ENCODE results near the gene CENPF. TPM values are rescaled to one million over a fixed set of nuclear protein-coding genes. Genes with fewer than 3 reads are reported as not detected.

Gene CENPF
- total RNA-seq, 2 donors from 2014 or later: 87.2 to 96.3 TPM

DNA sequence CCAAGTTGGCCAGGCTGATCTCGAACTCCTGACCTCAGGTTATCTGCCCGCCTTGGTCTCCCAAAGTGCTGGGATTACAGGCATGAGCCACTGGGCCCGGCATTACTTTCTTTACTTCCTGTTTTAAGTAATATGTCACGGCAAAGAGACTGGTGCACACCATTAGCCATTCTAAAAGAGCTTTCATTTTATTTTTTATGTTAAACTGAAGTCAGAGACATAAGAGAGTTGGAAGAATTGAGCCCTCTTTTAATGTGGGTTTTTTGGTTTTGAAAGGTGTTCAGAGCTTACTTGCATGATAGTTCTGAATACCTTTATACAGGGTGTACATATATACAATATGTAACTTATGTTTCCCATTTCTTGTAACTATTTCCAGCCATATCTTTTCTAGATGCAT is 14.3 kb downstream of the CENPF start:
- Mint-ChIP-seq H3K27ac (no peak overlapping the region), H3K36me3 (ENCODE audit: insufficient read depth in 2 of 2) (peaks cover 11 to 49% of the 10 kb centered on the region in 2 donors), H3K4me3 (peak overlapping the region; percentile 14 to 15), H3K9me3 (peaks cover 0 to 1% of the 10 kb centered on the region in 2 donors), H3K27me3 (ENCODE audit: low read depth) (no peaks in the 10 kb centered on the region), H3K4me1 (ENCODE audit: low read depth) (peaks cover 15% of the 10 kb centered on the region)
- DNase-seq (no peak), ATAC-seq (replicated peaks in 1 of 2) (no peak)

DNA sequence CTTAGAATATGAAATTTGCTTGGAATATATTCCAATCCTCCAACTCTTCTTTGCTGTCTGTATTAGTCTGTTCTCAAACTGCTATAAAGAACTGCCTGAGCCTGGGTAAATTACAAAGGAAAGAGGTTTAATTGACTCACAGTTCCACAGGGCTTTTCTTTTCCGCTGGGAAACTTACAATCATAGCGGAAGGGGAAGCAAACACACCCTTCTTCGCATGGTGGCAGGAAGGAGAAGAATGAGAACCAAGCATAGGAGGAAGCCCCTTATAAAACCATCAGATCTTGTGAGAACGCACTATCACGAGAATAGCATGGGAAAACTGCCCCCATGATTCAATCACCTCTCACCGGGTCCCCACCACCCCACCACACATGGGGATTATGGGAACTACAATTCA is 14.8 kb downstream of the CENPF start:
- H3K4me1 Mint-ChIP-seq (ENCODE audit: low read depth): peaks cover 15% of the 10 kb centered on the region
- H3K9me3 Mint-ChIP-seq: peaks cover 0 to 1% of the 10 kb centered on the region in 2 donors
- H3K27me3 Mint-ChIP-seq (ENCODE audit: low read depth): no peaks in the 10 kb centered on the region
- H3K27ac Mint-ChIP-seq: no peak overlapping the region
- peaks cover 11 to 49% of the 10 kb centered on the region in 2 donors for H3K36me3 Mint-ChIP-seq (ENCODE audit: insufficient read depth in 2 of 2)
- DNase-seq (no peak), ATAC-seq (replicated peaks in 1 of 2) (no peak)
- H3K4me3 Mint-ChIP-seq: no peak overlapping the region

DNA sequence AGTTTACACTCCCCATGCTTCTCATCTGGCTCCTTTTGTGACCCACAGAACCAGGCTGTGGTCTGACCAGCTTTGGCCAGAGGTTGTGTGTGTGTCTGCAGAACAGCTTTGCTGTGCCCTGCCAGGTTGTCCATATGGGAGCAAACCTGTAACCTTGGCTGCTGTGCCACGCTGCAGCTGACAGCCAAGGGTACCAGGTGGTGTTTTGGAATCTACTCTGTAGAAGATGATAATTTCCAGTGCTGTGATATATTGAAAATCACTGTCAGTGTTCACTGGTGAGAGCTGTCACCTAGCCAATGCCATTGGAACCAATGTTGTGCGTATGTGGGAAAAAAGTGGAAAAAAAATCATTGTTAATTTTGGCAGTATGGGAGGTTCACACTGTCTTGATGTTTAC is 18.2 kb downstream of the CENPF start:
- no peak for ATAC-seq (replicated peaks in 1 of 2)
- Mint-ChIP-seq H3K36me3 (ENCODE audit: insufficient read depth in 2 of 2) (peaks cover 9 to 34% of the 10 kb centered on the region in 2 donors), H3K27me3 (ENCODE audit: low read depth) (no peaks in the 10 kb centered on the region), H3K9me3 (no peaks in the 10 kb centered on the region), H3K4me1 (ENCODE audit: low read depth) (peaks cover 9% of the 10 kb centered on the region), H3K27ac (no peak overlapping the region), H3K4me3 (no peak overlapping the region)
- DNase-seq: no peak

GRCh38 chr1:214623430-214623829 is 20.4 kb downstream of the CENPF start:
- Mint-ChIP-seq H3K4me3 (no peak overlapping the region), H3K36me3 (ENCODE audit: insufficient read depth in 2 of 2) (peaks cover 7 to 24% of the 10 kb centered on the region in 2 donors), H3K27me3 (ENCODE audit: low read depth) (no peaks in the 10 kb centered on the region), H3K4me1 (ENCODE audit: low read depth) (no peaks in the 10 kb centered on the region), H3K27ac (no peak overlapping the region), H3K9me3 (no peaks in the 10 kb centered on the region)
- no peak for ATAC-seq (replicated peaks in 1 of 2)
- DNase-seq: no peak

GRCh38 chr1:214632091-214632490 is 29.1 kb downstream of the CENPF start:
- Mint-ChIP-seq H3K4me1 (ENCODE audit: low read depth) (peaks cover 11% of the 10 kb centered on the region), H3K9me3 (no peaks in the 10 kb centered on the region), H3K27me3 (ENCODE audit: low read depth) (no peaks in the 10 kb centered on the region), H3K4me3 (no peak overlapping the region), H3K36me3 (ENCODE audit: insufficient read depth in 2 of 2) (peaks cover 16 to 53% of the 10 kb centered on the region in 2 donors), H3K27ac (no peak overlapping the region)
- ATAC-seq (replicated peaks in 1 of 2): no peak
- DNase-seq: no peak

- H3K4me1 Mint-ChIP-seq (ENCODE audit: low read depth): peaks cover 27% of the 10 kb centered on the region
- ATAC-seq (replicated peaks in 1 of 2): no peak
- no peaks in the 10 kb centered on the region for H3K27me3 Mint-ChIP-seq (ENCODE audit: low read depth)
- no peak overlapping the region for H3K27ac Mint-ChIP-seq
- DNase-seq: no peak
- no peak overlapping the region for H3K4me3 Mint-ChIP-seq
- no peaks in the 10 kb centered on the region for H3K9me3 Mint-ChIP-seq
- peaks cover 18 to 67% of the 10 kb centered on the region in 2 donors for H3K36me3 Mint-ChIP-seq (ENCODE audit: insufficient read depth in 2 of 2)
Observed at GRCh38 chr1:214633686-214634085, 30.7 kb downstream of the CENPF start.

DNA sequence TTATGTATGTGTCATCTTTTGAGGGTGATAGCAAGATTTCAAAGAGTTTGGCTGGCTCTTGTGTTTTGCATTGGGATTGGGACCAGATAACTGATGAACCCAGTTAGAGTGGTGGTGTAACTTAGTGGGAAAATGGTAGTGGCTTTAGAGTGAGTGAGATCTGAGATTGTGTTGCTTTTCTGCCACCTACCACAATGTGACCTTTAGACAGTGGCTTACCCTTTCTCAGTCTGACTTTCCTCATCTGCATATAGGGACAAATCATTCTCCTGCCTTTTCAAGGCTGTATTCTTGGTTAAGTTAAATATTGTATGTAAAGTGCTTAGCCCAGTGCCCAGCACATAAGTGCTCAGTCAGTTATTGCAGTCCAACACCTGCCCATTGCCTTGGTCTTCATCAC is 31.3 kb downstream of the CENPF start:
- H3K36me3 Mint-ChIP-seq (ENCODE audit: insufficient read depth in 2 of 2): peaks cover 21 to 67% of the 10 kb centered on the region in 2 donors
- no peak overlapping the region for H3K4me3 Mint-ChIP-seq
- H3K4me1 Mint-ChIP-seq (ENCODE audit: low read depth): peaks cover 33% of the 10 kb centered on the region
- no peaks in the 10 kb centered on the region for H3K27me3 Mint-ChIP-seq (ENCODE audit: low read depth)
- no peaks in the 10 kb centered on the region for H3K9me3 Mint-ChIP-seq
- ATAC-seq (replicated peaks in 1 of 2) (peak; percentile 65 to 74), DNase-seq (no peak)
- no peak overlapping the region for H3K27ac Mint-ChIP-seq

DNA sequence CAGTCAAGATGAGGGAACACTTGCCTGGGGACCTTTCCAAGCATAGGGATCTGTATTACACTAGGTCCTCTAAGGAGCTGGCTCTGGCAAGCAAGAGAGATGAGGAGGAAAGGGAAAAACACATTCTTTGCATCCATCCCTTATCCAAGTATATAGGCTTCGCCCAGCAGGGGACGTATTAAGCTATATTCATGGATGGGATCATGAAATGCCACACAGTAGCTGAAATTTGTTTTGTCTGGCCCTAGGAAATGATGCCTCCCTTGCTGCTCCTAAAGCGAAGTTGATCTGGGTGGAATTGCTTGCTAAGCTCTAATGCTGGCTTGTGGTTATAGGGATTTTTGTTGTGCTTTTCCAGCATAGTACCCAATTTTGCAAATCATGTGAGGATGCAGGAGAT is 32.1 kb downstream of the CENPF start:
- no peak for DNase-seq
- H3K27me3 Mint-ChIP-seq (ENCODE audit: low read depth): no peaks in the 10 kb centered on the region
- H3K9me3 Mint-ChIP-seq: no peaks in the 10 kb centered on the region
- no peak for ATAC-seq (replicated peaks in 1 of 2)
- H3K36me3 Mint-ChIP-seq (ENCODE audit: insufficient read depth in 2 of 2): peaks cover 21 to 62% of the 10 kb centered on the region in 2 donors
- no peak overlapping the region for H3K4me3 Mint-ChIP-seq
- no peak overlapping the region for H3K27ac Mint-ChIP-seq
- peaks cover 36% of the 10 kb centered on the region for H3K4me1 Mint-ChIP-seq (ENCODE audit: low read depth)

GRCh38 chr1:214635506-214635905 is 32.5 kb downstream of the CENPF start:
- DNase-seq: no peak
- Mint-ChIP-seq H3K36me3 (ENCODE audit: insufficient read depth in 2 of 2) (peaks cover 18 to 58% of the 10 kb centered on the region in 2 donors), H3K4me1 (ENCODE audit: low read depth) (peaks cover 36% of the 10 kb centered on the region), H3K27ac (no peak overlapping the region), H3K4me3 (no peak overlapping the region), H3K27me3 (ENCODE audit: low read depth) (no peaks in the 10 kb centered on the region), H3K9me3 (no peaks in the 10 kb centered on the region)
- ATAC-seq (replicated peaks in 1 of 2): no peak

DNA sequence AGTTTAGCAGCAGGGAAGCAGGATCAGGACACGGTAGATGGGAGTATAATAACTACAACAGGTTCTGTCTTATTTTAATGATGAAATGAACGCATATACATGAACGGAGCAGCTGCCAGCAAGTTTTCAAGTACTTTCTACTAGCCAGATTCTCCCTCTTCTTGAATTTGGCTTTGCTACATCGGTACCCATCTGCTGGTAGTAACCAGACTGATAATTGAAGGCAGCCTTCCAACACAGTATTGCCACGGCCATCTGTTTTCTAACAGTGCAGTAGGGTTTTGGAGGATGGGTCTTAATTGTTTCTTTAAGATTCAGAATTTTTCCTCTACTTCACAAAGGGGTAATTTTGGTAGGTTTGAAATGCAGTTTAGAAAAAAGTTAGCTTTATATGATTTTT is 33.4 kb downstream of the CENPF start:
- H3K4me3 Mint-ChIP-seq: no peak overlapping the region
- no peaks in the 10 kb centered on the region for H3K27me3 Mint-ChIP-seq (ENCODE audit: low read depth)
- no peak overlapping the region for H3K27ac Mint-ChIP-seq
- H3K4me1 Mint-ChIP-seq (ENCODE audit: low read depth): peaks cover 36% of the 10 kb centered on the region
- DNase-seq (no peak), ATAC-seq (replicated peaks in 1 of 2) (no peak)
- no peaks in the 10 kb centered on the region for H3K9me3 Mint-ChIP-seq
- peaks cover 14 to 49% of the 10 kb centered on the region in 2 donors for H3K36me3 Mint-ChIP-seq (ENCODE audit: insufficient read depth in 2 of 2)

- H3K36me3 Mint-ChIP-seq (ENCODE audit: insufficient read depth in 2 of 2): peaks cover 14 to 48% of the 10 kb centered on the region in 2 donors
- H3K4me1 Mint-ChIP-seq (ENCODE audit: low read depth): peaks cover 36% of the 10 kb centered on the region
- H3K27me3 Mint-ChIP-seq (ENCODE audit: low read depth): no peaks in the 10 kb centered on the region
- DNase-seq (no peak), ATAC-seq (replicated peaks in 1 of 2) (no peak)
- no peak overlapping the region for H3K4me3 Mint-ChIP-seq
- no peaks in the 10 kb centered on the region for H3K9me3 Mint-ChIP-seq
- H3K27ac Mint-ChIP-seq: no peak overlapping the region
Observed at GRCh38 chr1:214637125-214637524, 34.1 kb downstream of the CENPF start.

DNA sequence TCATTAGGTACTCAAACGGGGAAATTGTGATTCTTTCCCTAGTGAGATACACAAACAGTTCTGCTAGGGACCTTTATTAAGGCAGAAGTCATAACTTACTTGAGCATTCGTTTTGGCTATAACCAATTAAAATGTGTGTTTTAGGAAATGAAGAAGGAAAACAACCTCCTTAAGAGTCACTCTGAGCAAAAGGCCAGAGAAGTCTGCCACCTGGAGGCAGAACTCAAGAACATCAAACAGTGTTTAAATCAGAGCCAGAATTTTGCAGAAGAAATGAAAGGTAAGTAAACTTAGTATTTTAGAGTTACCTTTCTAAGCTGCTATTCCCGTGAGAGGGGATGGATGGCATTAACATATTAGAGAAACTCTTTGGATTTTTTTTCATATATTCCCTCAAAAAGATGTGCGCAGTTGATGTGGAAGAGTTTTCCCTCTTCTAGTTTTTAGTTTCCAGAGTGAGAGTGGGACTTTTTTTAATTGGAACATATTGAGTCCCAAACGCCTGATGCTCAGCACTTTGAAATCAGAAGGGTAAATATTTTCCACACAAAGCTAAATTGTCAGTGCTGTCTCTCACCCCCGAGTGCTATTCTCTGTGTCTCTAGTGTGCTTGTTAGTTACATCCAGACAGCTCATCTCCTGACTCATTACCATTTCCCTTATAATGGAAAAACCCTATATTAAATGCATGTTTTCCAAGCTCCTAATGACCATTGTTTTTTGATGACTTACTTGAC is 34.9 kb downstream of the CENPF start:
- Mint-ChIP-seq H3K4me3 (peak overlapping the region; percentile 38 to 62), H3K27me3 (ENCODE audit: low read depth) (no peaks in the 10 kb centered on the region), H3K9me3 (no peaks in the 10 kb centered on the region), H3K36me3 (ENCODE audit: insufficient read depth in 2 of 2) (peaks cover 14 to 41% of the 10 kb centered on the region in 2 donors), H3K4me1 (ENCODE audit: low read depth) (peaks cover 36% of the 10 kb centered on the region), H3K27ac (peak overlapping the region; percentile 43)
- DNase-seq (peak; percentile 9 to 12), ATAC-seq (replicated peaks in 1 of 2) (peak; percentile 32 to 34)

- no peaks in the 10 kb centered on the region for H3K27me3 Mint-ChIP-seq (ENCODE audit: low read depth)
- H3K36me3 Mint-ChIP-seq (ENCODE audit: insufficient read depth in 2 of 2): peaks cover 14 to 37% of the 10 kb centered on the region in 2 donors
- H3K9me3 Mint-ChIP-seq: no peaks in the 10 kb centered on the region
- H3K27ac Mint-ChIP-seq: peak overlapping the region; percentile 43
- DNase-seq: no peak
- peak overlapping the region; percentile 38 to 62 for H3K4me3 Mint-ChIP-seq
- ATAC-seq (replicated peaks in 1 of 2): peak in 1 of 2 donors; percentile 26
- peaks cover 36% of the 10 kb centered on the region for H3K4me1 Mint-ChIP-seq (ENCODE audit: low read depth)
Observed at GRCh38 chr1:214638459-214638807, 35.4 kb downstream of the CENPF start.

- Mint-ChIP-seq H3K4me3 (no peak overlapping the region), H3K9me3 (no peaks in the 10 kb centered on the region), H3K27ac (no peak overlapping the region), H3K36me3 (ENCODE audit: insufficient read depth in 2 of 2) (peaks cover 12 to 36% of the 10 kb centered on the region in 2 donors), H3K4me1 (ENCODE audit: low read depth) (peaks cover 31% of the 10 kb centered on the region), H3K27me3 (ENCODE audit: low read depth) (no peaks in the 10 kb centered on the region)
- DNase-seq (no peak), ATAC-seq (replicated peaks in 1 of 2) (no peak)
Observed at GRCh38 chr1:214638997-214639396, 36.0 kb downstream of the CENPF start.

Data from activated T-cell treated with anti-CD3 and anti-CD28 coated beads, Interleukin-2, amount 50 U/mL, for 72 hours (primary cell).